Measurements from ENCODE around the gene LACTB. TPM values are rescaled to one million over a fixed set of nuclear protein-coding genes. Genes with fewer than 3 reads are reported as not detected.

Gene LACTB
- total and polyA plus RNA-seq, 2 experiments from 2014 or later: 26.5 to 31.0 TPM

GRCh38 chr15:63111481-63111880, 10.2 kb upstream of the LACTB start:
- TF ChIP-seq EZH2 (IDR thresholded peaks at IDR 0.05; ENCODE audit: borderline replicate concordance) (no peak), CTCF (IDR thresholded peaks at IDR 0.05; ENCODE audit: poor library complexity) (no peak), EZH2phosphoT487 (IDR thresholded peaks at IDR 0.05; ENCODE audit: low read depth, severe bottlenecking, unreplicated experiment) (no peak)
- Histone ChIP-seq H3K27me3 (no peaks in the 10 kb centered on the region), H3K36me3 (replicated peaks; ENCODE audit: insufficient read depth, low read depth) (no peaks in the 10 kb centered on the region), H3K27ac (no peak overlapping the region), H3K4me1 (ENCODE audit: insufficient read depth) (peaks cover 11% of the 10 kb centered on the region), H3K4me3 (no peak overlapping the region), H2AFZ (no peak overlapping the region), H3K9me3 (ENCODE audit: low read depth) (no peaks in the 10 kb centered on the region), H3K4me2 (no peak overlapping the region), H3K79me2 (no peaks in the 10 kb centered on the region), H4K20me1 (ENCODE audit: insufficient read depth, poor library complexity, severe bottlenecking) (no peaks in the 10 kb centered on the region), H3K9me2 (replicated peaks; ENCODE audit: insufficient read depth) (no peaks in the 10 kb centered on the region)
- no peak for DNase-seq (ENCODE audit: low spot score)

GRCh38 chr15:63112871-63113270, 8.8 kb upstream of the LACTB start:
- H3K27me3 ChIP-seq: no peaks in the 10 kb centered on the region
- no peaks in the 10 kb centered on the region for H3K9me2 ChIP-seq (replicated peaks; ENCODE audit: insufficient read depth)
- 100% methylated on average over 3 of the region's 3 CpGs for WGBS (ENCODE audit: low lambda C conversion rate, missing lambda C conversion rate)
- TF ChIP-seq EZH2 (IDR thresholded peaks at IDR 0.05; ENCODE audit: borderline replicate concordance) (no peak), CTCF (IDR thresholded peaks at IDR 0.05; ENCODE audit: poor library complexity) (no peak)
- H3K27ac ChIP-seq: no peak overlapping the region
- DNase-seq (ENCODE audit: low spot score): no peak
- no peak overlapping the region for H3K4me2 ChIP-seq
- no peaks in the 10 kb centered on the region for H3K79me2 ChIP-seq
- H3K9me3 ChIP-seq (ENCODE audit: low read depth): no peaks in the 10 kb centered on the region
- peaks cover 8% of the 10 kb centered on the region for H3K4me1 ChIP-seq (ENCODE audit: insufficient read depth)
- H3K36me3 ChIP-seq (replicated peaks; ENCODE audit: insufficient read depth, low read depth): no peaks in the 10 kb centered on the region
- no peak overlapping the region for H3K4me3 ChIP-seq
- no peak overlapping the region for H2AFZ ChIP-seq
- no peaks in the 10 kb centered on the region for H4K20me1 ChIP-seq (ENCODE audit: insufficient read depth, poor library complexity, severe bottlenecking)

- 52% methylated on average over 2 of the region's 2 CpGs for WGBS (ENCODE audit: low lambda C conversion rate, missing lambda C conversion rate)
- Histone ChIP-seq H3K36me3 (replicated peaks; ENCODE audit: insufficient read depth, low read depth) (no peaks in the 10 kb centered on the region), H3K27ac (no peak overlapping the region), H3K4me3 (no peak overlapping the region), H3K4me2 (no peak overlapping the region), H3K9me3 (ENCODE audit: low read depth) (no peaks in the 10 kb centered on the region), H2AFZ (no peak overlapping the region), H4K20me1 (ENCODE audit: insufficient read depth, poor library complexity, severe bottlenecking) (no peaks in the 10 kb centered on the region), H3K27me3 (no peaks in the 10 kb centered on the region), H3K4me1 (ENCODE audit: insufficient read depth) (peaks cover under 1% of the 10 kb centered on the region), H3K79me2 (no peaks in the 10 kb centered on the region), H3K9me2 (replicated peaks; ENCODE audit: insufficient read depth) (no peaks in the 10 kb centered on the region)
- DNase-seq (ENCODE audit: low spot score): no peak
- TF ChIP-seq EZH2 (IDR thresholded peaks at IDR 0.05; ENCODE audit: borderline replicate concordance): no peak
- TF ChIP-seq EZH2phosphoT487 (IDR thresholded peaks at IDR 0.05; ENCODE audit: low read depth, severe bottlenecking, unreplicated experiment): no peak
- TF ChIP-seq CTCF (IDR thresholded peaks at IDR 0.05; ENCODE audit: poor library complexity): no peak
Observed at GRCh38 chr15:63114465-63114864, 7.2 kb upstream of the LACTB start.

GRCh38 chr15:63118854-63119253, 2.8 kb upstream of the LACTB start:
- H3K9me3 ChIP-seq (ENCODE audit: low read depth): no peaks in the 10 kb centered on the region
- H4K20me1 ChIP-seq (ENCODE audit: insufficient read depth, poor library complexity, severe bottlenecking): no peaks in the 10 kb centered on the region
- H2AFZ ChIP-seq: no peak overlapping the region
- no peaks in the 10 kb centered on the region for H3K4me1 ChIP-seq (ENCODE audit: insufficient read depth)
- no peak overlapping the region for H3K4me2 ChIP-seq
- H3K9me2 ChIP-seq (replicated peaks; ENCODE audit: insufficient read depth): no peaks in the 10 kb centered on the region
- DNase-seq (ENCODE audit: low spot score): no peak
- no peaks in the 10 kb centered on the region for H3K36me3 ChIP-seq (replicated peaks; ENCODE audit: insufficient read depth, low read depth)
- peaks cover 9% of the 10 kb centered on the region for H3K79me2 ChIP-seq
- no peak overlapping the region for H3K27ac ChIP-seq
- TF ChIP-seq CTCF (IDR thresholded peaks at IDR 0.05; ENCODE audit: poor library complexity): no peak
- H3K4me3 ChIP-seq: no peak overlapping the region
- WGBS (ENCODE audit: low lambda C conversion rate, missing lambda C conversion rate): 83% methylated on average over 3 of the region's 3 CpGs
- H3K27me3 ChIP-seq: no peaks in the 10 kb centered on the region
